ENCODE measurements around the gene CLCN1.

The CLCN1 gene

GRCh38 chr7:143399642-143400041, 83.7 kb downstream of the CLCN1 start:
- no peak overlapping the region for H3K27ac ChIP-seq
- H3K4me3 ChIP-seq, result no peak overlapping the region
- TF ChIP-seq, protein P1, sequence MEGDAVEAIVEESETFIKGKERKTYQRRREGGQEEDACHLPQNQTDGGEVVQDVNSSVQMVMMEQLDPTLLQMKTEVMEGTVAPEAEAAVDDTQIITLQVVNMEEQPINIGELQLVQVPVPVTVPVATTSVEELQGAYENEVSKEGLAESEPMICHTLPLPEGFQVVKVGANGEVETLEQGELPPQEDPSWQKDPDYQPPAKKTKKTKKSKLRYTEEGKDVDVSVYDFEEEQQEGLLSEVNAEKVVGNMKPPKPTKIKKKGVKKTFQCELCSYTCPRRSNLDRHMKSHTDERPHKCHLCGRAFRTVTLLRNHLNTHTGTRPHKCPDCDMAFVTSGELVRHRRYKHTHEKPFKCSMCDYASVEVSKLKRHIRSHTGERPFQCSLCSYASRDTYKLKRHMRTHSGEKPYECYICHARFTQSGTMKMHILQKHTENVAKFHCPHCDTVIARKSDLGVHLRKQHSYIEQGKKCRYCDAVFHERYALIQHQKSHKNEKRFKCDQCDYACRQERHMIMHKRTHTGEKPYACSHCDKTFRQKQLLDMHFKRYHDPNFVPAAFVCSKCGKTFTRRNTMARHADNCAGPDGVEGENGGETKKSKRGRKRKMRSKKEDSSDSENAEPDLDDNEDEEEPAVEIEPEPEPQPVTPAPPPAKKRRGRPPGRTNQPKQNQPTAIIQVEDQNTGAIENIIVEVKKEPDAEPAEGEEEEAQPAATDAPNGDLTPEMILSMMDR (IDR thresholded peaks at IDR 0.05), result no peak
- no peak for DNase-seq (ENCODE audit: low spot score)

GRCh38 chr7:143401265-143401664, 85.4 kb downstream of the CLCN1 start:
- TF ChIP-seq, protein P1 (IDR thresholded peaks at IDR 0.05), result no peak
- no peak overlapping the region for H3K4me3 ChIP-seq
- no peak for DNase-seq (ENCODE audit: low spot score)
- no peak overlapping the region for H3K27ac ChIP-seq
